Right cardiac atrium (tissue), 5 donors: ENCODE results near the gene HORMAD2. TPM values are rescaled to one million over a fixed set of nuclear protein-coding genes. Genes with fewer than 3 reads are reported as not detected.

Experiments used
- ATAC-seq, 2 donors: fragments of 200-7000 bp; cut with Tn5 transposase; one replicate each; pipeline versions ENCODE4 v1.8.0 to v1.9.1; 2020; ENCODE audit warnings: moderate library complexity in 2 of 2, mild to moderate bottlenecking in 1 of 2
- DNase-seq, 3 donors: peaks; one replicate each; pipeline ENCODE4 v3.0.0-alpha.2; 2020
- H3K27ac ChIP-seq: one replicate; pipeline ENCODE4 v1.5.1; 2013; ENCODE audit warnings: mild to moderate bottlenecking, low read length, control low read depth, moderate library complexity
- H3K27me3 ChIP-seq: one replicate; pipeline ENCODE4 v1.6.1; 2013; ENCODE audit not compliant: control insufficient read depth, insufficient read depth
- H3K4me1 ChIP-seq: one replicate; pipeline ENCODE4 v1.6.1; 2013; ENCODE audit warnings: low read length; ENCODE audit not compliant: control insufficient read depth, insufficient read depth
- H3K4me3 ChIP-seq: one replicate; pipeline ENCODE4 v1.5.1; 2013; ENCODE audit warnings: low read length, control low read depth
- H3K9me3 ChIP-seq: one replicate; pipeline ENCODE4 v1.6.1; 2013; ENCODE audit warnings: low read length; ENCODE audit not compliant: control insufficient read depth
- WGBS: extraction: QIAGEN DNeasy Blood & Tissue Kit; methylation state at CpG from one replicate; pipeline ENCODE4 v1.1.7; 2013; 5-methylcytosine and 5-hydroxymethylcytosine counted together
- intact Hi-C, 4 donors: fragments of 100-400 bp; cut with DNase I; formaldehyde crosslinking; loops; one replicate each; pipeline versions ENCODE4 v1.11.0 to v1.14.0; 2022 to 2023
- polyA plus RNA-seq: library from polyadenylated mRNA; stranded (reverse); fragments of 200-250 nt; gene quantifications from one replicate; pipeline ENCODE4 v1.2.3, GENCODE V29; 2013
- total RNA-seq, 4 donors: library from RNA; stranded (reverse); fragmentation: NEBNext Ultra II Directional; extraction: Animal tissue kit (Norgen Biotek cat#: 25700); gene quantifications; one replicate each; pipeline ENCODE4 v1.2.1, GENCODE V29; 2021
- donor health status: healthy with polysubstance abuse.
- donor health status: DM: no; HTN: yes; CAD: no.
- donor health status: DM: no; HTN: no; CAD: no.
- donor health status: DM: no; HTN: yes; CAD: no; lungs with severe emphysema.
- donor health status: DM: yes; HTN: yes; CAD: no.

HORMAD2 gene
- total and polyA plus RNA-seq, 5 donors: not detected

DNA sequence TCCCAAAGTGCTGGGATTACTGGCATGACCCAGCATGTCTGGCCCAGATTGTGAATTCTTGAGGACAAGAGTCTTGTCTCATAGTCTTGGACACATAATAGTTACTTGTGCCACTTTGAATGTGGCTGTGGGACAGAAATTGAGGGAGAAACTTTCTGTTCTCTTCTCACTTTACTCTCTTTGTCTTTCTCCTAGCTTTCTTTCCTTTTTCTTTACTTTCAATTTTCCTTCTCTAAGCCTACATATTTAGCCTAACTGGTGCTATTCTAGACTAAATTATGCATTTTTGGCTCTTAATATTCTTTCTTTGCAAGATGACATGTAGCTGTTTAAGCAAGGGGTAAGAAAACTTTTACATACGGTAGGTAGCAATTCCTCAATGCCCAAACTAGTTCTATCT is 33.2 kb downstream of the HORMAD2 start:
- no peak for DNase-seq
- Histone ChIP-seq H3K9me3 (no peaks in the 10 kb centered on the region), H3K4me3 (no peak overlapping the region), H3K4me1 (no peaks in the 10 kb centered on the region), H3K27ac (no peak overlapping the region), H3K27me3 (no peaks in the 10 kb centered on the region)
- no peak for ATAC-seq
- 82% methylated on average over 1 of the region's 1 CpG for WGBS
- intact Hi-C loops: loop anchor here in 1 of 4 donors (5.0 to 10.0 kb wide), 2 partner anchors 61 to 139 kb away; no protein-coding TSS in a partner anchor

GRCh38 chr22:30114361-30114760 is 34.1 kb downstream of the HORMAD2 start:
- DNase-seq (no peak), ATAC-seq (no peak)
- 68% methylated on average over 1 of the region's 1 CpG for WGBS
- intact Hi-C loops: loop anchor here in 1 of 4 donors (5.0 to 10.0 kb wide), 2 partner anchors 60 to 138 kb away; no protein-coding TSS in a partner anchor
- Histone ChIP-seq H3K4me1 (no peaks in the 10 kb centered on the region), H3K9me3 (no peaks in the 10 kb centered on the region), H3K27ac (no peak overlapping the region), H3K4me3 (no peak overlapping the region), H3K27me3 (no peaks in the 10 kb centered on the region)

DNA sequence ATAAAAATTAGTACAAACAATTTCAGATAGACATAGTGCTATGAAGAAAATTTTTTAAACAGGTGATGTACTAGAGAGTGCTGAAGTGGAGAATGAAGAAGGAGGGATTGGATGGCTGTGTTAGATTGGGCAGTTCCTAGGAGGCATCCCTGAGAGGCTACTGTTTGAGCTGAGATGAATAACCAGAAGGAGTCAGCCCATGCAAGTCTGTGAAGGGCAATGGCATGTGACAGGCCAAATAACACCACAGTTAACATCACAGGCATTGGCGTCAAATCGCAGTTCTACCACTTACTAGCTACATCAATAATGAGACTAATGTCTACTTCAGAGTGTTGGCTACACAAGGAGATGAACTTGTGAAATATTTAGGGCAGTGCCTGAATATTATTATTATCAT is 35.4 kb downstream of the HORMAD2 start:
- no peaks in the 10 kb centered on the region for H3K4me1 ChIP-seq
- WGBS: 82% methylated on average over 2 of the region's 2 CpGs
- H3K27ac ChIP-seq: no peak overlapping the region
- intact Hi-C loops: loop anchor here in 1 of 4 donors (10.0 kb wide), 1 partner anchor 59 kb away; no protein-coding TSS in a partner anchor
- no peak for ATAC-seq
- no peak for DNase-seq
- no peak overlapping the region for H3K4me3 ChIP-seq
- no peaks in the 10 kb centered on the region for H3K27me3 ChIP-seq
- H3K9me3 ChIP-seq: no peaks in the 10 kb centered on the region

DNA sequence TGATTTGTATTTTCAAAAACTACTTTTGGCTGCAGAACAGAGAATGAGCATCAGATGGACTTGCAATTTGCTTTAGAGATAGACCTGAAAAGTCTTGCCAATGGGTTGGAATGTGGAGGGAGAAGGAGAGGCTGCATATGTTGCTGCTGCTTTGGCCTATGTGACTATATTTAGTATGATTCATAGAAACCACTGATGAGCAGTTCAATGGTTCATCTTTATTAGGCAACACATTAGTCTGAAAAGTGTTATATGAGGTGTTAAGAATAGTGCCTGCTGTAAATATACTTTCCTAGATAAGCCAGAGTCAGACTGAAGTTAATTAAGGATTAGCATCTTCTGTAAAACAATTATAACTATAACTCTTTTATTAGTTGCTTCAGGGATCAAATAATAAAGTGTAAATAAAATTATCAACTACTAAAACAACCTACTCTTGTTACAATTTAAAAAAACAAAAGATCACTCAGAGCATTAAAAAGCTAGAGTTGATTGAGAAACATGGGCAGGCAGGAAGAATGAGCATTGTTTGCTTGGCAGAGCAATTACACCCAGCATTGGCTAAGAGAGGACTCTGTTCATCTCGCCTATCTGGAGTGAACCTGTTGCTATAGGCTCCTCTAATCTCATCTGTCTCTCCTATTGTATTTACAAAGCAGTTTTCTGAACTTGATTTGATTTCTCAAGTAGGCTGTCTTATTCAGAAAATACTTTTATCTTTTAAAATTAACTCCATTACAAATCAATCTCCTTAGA is 36.3 kb downstream of the HORMAD2 start:
- intact Hi-C loops: loop anchor here in 1 of 4 donors (10.0 kb wide), 1 partner anchor 58 kb away; no protein-coding TSS in a partner anchor

GRCh38 chr22:30117256-30117655 is 37.0 kb downstream of the HORMAD2 start:
- Histone ChIP-seq H3K27ac (no peak overlapping the region), H3K9me3 (no peaks in the 10 kb centered on the region), H3K27me3 (no peaks in the 10 kb centered on the region), H3K4me1 (no peaks in the 10 kb centered on the region), H3K4me3 (no peak overlapping the region)
- no peak for DNase-seq
- no peak for ATAC-seq
- WGBS: 98% methylated on average over 3 of the region's 3 CpGs
- intact Hi-C loops: loop anchor here in 1 of 4 donors (10.0 kb wide), 1 partner anchor 58 kb away; no protein-coding TSS in a partner anchor

More for the DNA sequence above, 36.3 kb downstream of the HORMAD2 start:
- no peak overlapping the region for H3K4me3 ChIP-seq
- no peak overlapping the region for H3K27ac ChIP-seq
- DNase-seq (no peak), ATAC-seq (no peak)
- H3K27me3 ChIP-seq: no peaks in the 10 kb centered on the region
- no peaks in the 10 kb centered on the region for H3K9me3 ChIP-seq
- WGBS: 83% methylated on average over 1 of the region's 1 CpG
- no peaks in the 10 kb centered on the region for H3K4me1 ChIP-seq

GRCh38 chr22:30118291-30118690 is 38.0 kb downstream of the HORMAD2 start:
- no peak overlapping the region for H3K27ac ChIP-seq
- WGBS: 87% methylated on average over 2 of the region's 2 CpGs
- no peaks in the 10 kb centered on the region for H3K9me3 ChIP-seq
- intact Hi-C loops: loop anchor here in 1 of 4 donors (10.0 kb wide), 1 partner anchor 57 kb away; no protein-coding TSS in a partner anchor
- no peak for DNase-seq
- no peak overlapping the region for H3K4me3 ChIP-seq
- H3K4me1 ChIP-seq: no peaks in the 10 kb centered on the region
- H3K27me3 ChIP-seq: no peaks in the 10 kb centered on the region
- no peak for ATAC-seq

- no peak overlapping the region for H3K27ac ChIP-seq
- 30% methylated on average over 6 of the region's 6 CpGs for WGBS
- intact Hi-C loops: no loop called here
- H3K4me1 ChIP-seq: no peaks in the 10 kb centered on the region
- no peaks in the 10 kb centered on the region for H3K9me3 ChIP-seq
- H3K27me3 ChIP-seq: no peaks in the 10 kb centered on the region
- H3K4me3 ChIP-seq: no peak overlapping the region
- ATAC-seq (no peak), DNase-seq (no peak)
Measured at GRCh38 chr22:30121960-30122359, 41.7 kb downstream of the HORMAD2 start.

GRCh38 chr22:30123463-30123862 is 43.2 kb downstream of the HORMAD2 start:
- no peak for ATAC-seq
- 95% methylated on average over 1 of the region's 1 CpG for WGBS
- no peak overlapping the region for H3K4me3 ChIP-seq
- no peaks in the 10 kb centered on the region for H3K27me3 ChIP-seq
- no peak for DNase-seq
- no peaks in the 10 kb centered on the region for H3K4me1 ChIP-seq
- no peaks in the 10 kb centered on the region for H3K9me3 ChIP-seq
- intact Hi-C loops: no loop called here
- H3K27ac ChIP-seq: no peak overlapping the region

GRCh38 chr22:30127749-30128166 is 47.5 kb downstream of the HORMAD2 start:
- no peaks in the 10 kb centered on the region for H3K9me3 ChIP-seq
- H3K4me3 ChIP-seq: no peak overlapping the region
- H3K27ac ChIP-seq: no peak overlapping the region
- intact Hi-C loops: no loop called here
- 81% methylated on average over 1 of the region's 1 CpG for WGBS
- ATAC-seq (no peak), DNase-seq (no peak)
- H3K27me3 ChIP-seq: no peaks in the 10 kb centered on the region
- no peaks in the 10 kb centered on the region for H3K4me1 ChIP-seq

GRCh38 chr22:30128511-30128910 is 48.2 kb downstream of the HORMAD2 start:
- DNase-seq: no peak
- Histone ChIP-seq H3K9me3 (no peaks in the 10 kb centered on the region), H3K27ac (no peak overlapping the region), H3K4me1 (no peaks in the 10 kb centered on the region), H3K27me3 (no peaks in the 10 kb centered on the region), H3K4me3 (no peak overlapping the region)
- no peak for ATAC-seq
- intact Hi-C loops: no loop called here
- WGBS: 60% methylated on average over 2 of the region's 2 CpGs

- Histone ChIP-seq H3K9me3 (no peaks in the 10 kb centered on the region), H3K4me1 (no peaks in the 10 kb centered on the region), H3K27ac (no peak overlapping the region), H3K4me3 (no peak overlapping the region), H3K27me3 (no peaks in the 10 kb centered on the region)
- ATAC-seq (no peak), DNase-seq (no peak)
- WGBS: 95% methylated on average over 1 of the region's 1 CpG
- intact Hi-C loops: no loop called here
Measured at GRCh38 chr22:30129636-30130035, 49.4 kb downstream of the HORMAD2 start.
